VCaP (cell line): ENCODE measurements around the gene DCDC2.
A peak's percentile ranks its signal among the peaks of the same experiment; 100 is the strongest.

Source experiments
- H3K27ac ChIP-seq: fragments of 450-650 bp; 2 replicates; pipeline ENCODE4 v1.5.1; 2017
- CTCF ChIP-seq: fragments of 450-650 bp; conservative IDR thresholded peaks from 2 replicates; pipeline ENCODE4 v1.5.1; 2017; ENCODE audit warnings: mild to moderate bottlenecking, moderate library complexity

DCDC2 gene

GRCh38 chr6:24357336-24358218 lies at the start of gene DCDC2:
TSS of gene DCDC2 (minus strand) at chr6:24358059. CDS start at chr6:24357750, 309 bp downstream.
- TF ChIP-seq CTCF: peak; percentile 42
- H3K27ac ChIP-seq: peak within 1 kb of the TSS; percentile 79

- no peak overlapping the region for H3K27ac ChIP-seq
- no peak for TF ChIP-seq CTCF
Observed at GRCh38 chr6:24405262-24405661, 47.4 kb upstream of the DCDC2 start.

- TF ChIP-seq CTCF: no peak
- peak overlapping the region; percentile 92 for H3K27ac ChIP-seq
Observed at GRCh38 chr6:24403501-24403824, 45.6 kb upstream of the DCDC2 start.

GRCh38 chr6:24402697-24403500 lies 45.0 kb upstream of the DCDC2 start, which contains the start of gene MRS2:
TSS of gene MRS2 (plus strand) at chr6:24402936. CDS start at chr6:24403047, 111 bp downstream.
- TF ChIP-seq CTCF: no peak
- H3K27ac ChIP-seq: peak within 1 kb of the TSS; percentile 92

GRCh38 chr6:24401458-24401857 lies 43.6 kb upstream of the DCDC2 start:
- TF ChIP-seq CTCF: no peak
- H3K27ac ChIP-seq: no peak overlapping the region; the same call in 1 of the 2 replicates

- H3K27ac ChIP-seq: peak overlapping the region; percentile 51
Observed at GRCh38 chr6:24400045-24401039, 42.5 kb upstream of the DCDC2 start.

- no peak for TF ChIP-seq CTCF
- no peak overlapping the region for H3K27ac ChIP-seq
Observed at GRCh38 chr6:24397631-24398030, 39.8 kb upstream of the DCDC2 start.
